Smooth muscle cell (in vitro differentiated cells): ENCODE measurements around the gene KIAA0513. TPM values are rescaled to one million over a fixed set of nuclear protein-coding genes. Genes with fewer than 3 reads are reported as not detected.

Source experiments
- DNase-seq: peaks from one replicate; lab custom pipeline; 2025; ENCODE audit not compliant: unreplicated experiment; lab: John Stamatoyannopoulos, UW
- H2AFZ ChIP-seq: fragments of 200-600 bp; sonication (generic); 2 replicates; pipeline ENCODE4 v1.6.0; 2016; ENCODE audit warnings: antibody characterized with exemption, low read depth, mild to moderate bottlenecking
- H3F3A ChIP-seq: fragments of 200-600 bp; sonication (generic); 2 replicates; pipeline ENCODE4 v1.6.0; 2017; ENCODE audit warnings: antibody characterized with exemption, low read depth
- H3K27ac ChIP-seq: fragments of 200-600 bp; sonication (generic); 2 replicates; pipeline ENCODE4 v1.5.1; 2016; ENCODE audit warnings: low read depth, mild to moderate bottlenecking
- H3K27me3 ChIP-seq: fragments of 200-600 bp; sonication (generic); 2 replicates; pipeline ENCODE4 v1.6.1; 2016; ENCODE audit warnings: low read depth, mild to moderate bottlenecking
- H3K36me3 ChIP-seq: fragments of 200-600 bp; sonication (generic); 2 replicates; pipeline ENCODE4 v1.5.1; 2016; ENCODE audit warnings: low read depth
- H3K4me1 ChIP-seq: fragments of 200-600 bp; sonication (generic); 2 replicates; pipeline ENCODE4 v1.5.1; 2016; ENCODE audit warnings: low read depth
- H3K4me2 ChIP-seq: fragments of 200-600 bp; sonication (generic); 2 replicates; pipeline ENCODE4 v1.6.0; 2016; ENCODE audit warnings: mild to moderate bottlenecking
- H3K4me3 ChIP-seq: fragments of 200-600 bp; sonication (generic); 2 replicates; pipeline ENCODE4 v1.5.1; 2016; ENCODE audit warnings: mild to moderate bottlenecking
- H3K79me2 ChIP-seq: fragments of 200-600 bp; sonication (generic); 2 replicates; pipeline ENCODE4 v1.6.0; 2016; ENCODE audit warnings: low read depth, mild to moderate bottlenecking
- H3K9ac ChIP-seq: fragments of 200-600 bp; sonication (generic); 2 replicates; pipeline ENCODE4 v1.6.0; 2016; ENCODE audit warnings: low read depth
- H3K9me3 ChIP-seq: fragments of 200-600 bp; sonication (generic); replicated peaks from 2 replicates; pipeline ENCODE4 v1.5.1; 2016; ENCODE audit warnings: low read depth
- H4K20me1 ChIP-seq: fragments of 200-600 bp; sonication (generic); 2 replicates; pipeline ENCODE4 v1.6.0; 2016; ENCODE audit warnings: low read depth
- CTCF ChIP-seq: fragments of 200-600 bp; sonication (generic); IDR thresholded peaks from 2 replicates; pipeline ENCODE4 v1.5.1; 2017; ENCODE audit warnings: borderline replicate concordance, mild to moderate bottlenecking, antibody characterized with exemption; ENCODE audit not compliant: insufficient read depth, poor library complexity, severe bottlenecking
- WGBS: methylation state at CpG from one replicate; pipeline ENCODE4 v1.1.7; 2016; ENCODE audit warnings: low lambda C conversion rate; 5-methylcytosine and 5-hydroxymethylcytosine counted together
- polyA plus RNA-seq: library from polyadenylated mRNA; unstranded; fragments of >200 nt; fragmentation: Nextera tagmentation; extraction: Ambion mirVana; gene quantifications from 2 replicates; pipeline ENCODE4 v1.2.1, GENCODE V29; 2016
- total RNA-seq: library from RNA; depleted of rRNA; stranded (reverse); fragments of >200 nt; gene quantifications from 2 replicates; pipeline ENCODE4 v1.2.3, GENCODE V29; 2014

Gene KIAA0513
- total and polyA plus RNA-seq, 2 experiments from 2014 or later: 3.2 to 3.3 TPM

- no peak overlapping the region for H3K9ac ChIP-seq
- H3K4me1 ChIP-seq: no peaks in the 10 kb centered on the region
- no peak overlapping the region for H3K4me3 ChIP-seq
- H3F3A ChIP-seq: peaks cover 9% of the 10 kb centered on the region
- no peaks in the 10 kb centered on the region for H3K79me2 ChIP-seq
- no peak for DNase-seq
- H3K27ac ChIP-seq: no peak overlapping the region
- H2AFZ ChIP-seq: no peak overlapping the region
- no peaks in the 10 kb centered on the region for H3K27me3 ChIP-seq
- no peaks in the 10 kb centered on the region for H3K36me3 ChIP-seq
- TF ChIP-seq CTCF: no peak
- H4K20me1 ChIP-seq: peaks cover 61% of the 10 kb centered on the region
- 88% methylated on average over 11 of the region's 11 CpGs for WGBS
- no peaks in the 10 kb centered on the region for H3K9me3 ChIP-seq
- no peak overlapping the region for H3K4me2 ChIP-seq
These were observed 20.4 kb downstream of the KIAA0513 start for GRCh38 chr16:85047867-85048455.

GRCh38 chr16:85048921-85049562 is 21.4 kb downstream of the KIAA0513 start:
- no peaks in the 10 kb centered on the region for H3K79me2 ChIP-seq
- DNase-seq: no peak
- H3K9ac ChIP-seq: no peak overlapping the region
- 97% methylated on average over 17 of the region's 17 CpGs for WGBS
- H2AFZ ChIP-seq: no peak overlapping the region
- no peak overlapping the region for H3K4me3 ChIP-seq
- H3F3A ChIP-seq: peaks cover 9% of the 10 kb centered on the region
- no peaks in the 10 kb centered on the region for H3K9me3 ChIP-seq
- no peak overlapping the region for H3K27ac ChIP-seq
- no peaks in the 10 kb centered on the region for H3K4me1 ChIP-seq
- no peak overlapping the region for H3K4me2 ChIP-seq
- peaks cover 67% of the 10 kb centered on the region for H4K20me1 ChIP-seq
- no peak for TF ChIP-seq CTCF
- H3K36me3 ChIP-seq: no peaks in the 10 kb centered on the region
- H3K27me3 ChIP-seq: no peaks in the 10 kb centered on the region

- no peak overlapping the region for H2AFZ ChIP-seq
- no peaks in the 10 kb centered on the region for H3K27me3 ChIP-seq
- H3K4me2 ChIP-seq: no peak overlapping the region
- H3K9ac ChIP-seq: no peak overlapping the region
- no peak for DNase-seq
- H3K79me2 ChIP-seq: no peaks in the 10 kb centered on the region
- H3K36me3 ChIP-seq: no peaks in the 10 kb centered on the region
- H3K27ac ChIP-seq: no peak overlapping the region
- no peaks in the 10 kb centered on the region for H3K9me3 ChIP-seq
- H4K20me1 ChIP-seq: peaks cover 72% of the 10 kb centered on the region
- H3F3A ChIP-seq: peaks cover 9% of the 10 kb centered on the region
- H3K4me3 ChIP-seq: no peak overlapping the region
- no peaks in the 10 kb centered on the region for H3K4me1 ChIP-seq
- no peak for TF ChIP-seq CTCF
- 97% methylated on average over 15 of the region's 15 CpGs for WGBS
These were observed 22.2 kb downstream of the KIAA0513 start for GRCh38 chr16:85049706-85050305.
